GM12878 (cell line): ENCODE results near the gene CTNNAL1.

ENCODE experiments used
- BMI1 ChIP-seq: fragments of 450-650 bp; IDR thresholded peaks from 2 replicates; pipeline ENCODE4 v1.6.1; 2016; ENCODE audit warnings: mild to moderate bottlenecking, moderate library complexity, borderline replicate concordance
- CREB1 ChIP-seq: IDR thresholded peaks from 2 replicates; pipeline ENCODE4 v1.6.1; 2012; ENCODE audit warnings: low read depth, mild to moderate bottlenecking, inconsistent platforms
- EGR1 ChIP-seq, 2 experiments: IDR thresholded peaks; 1 replicate in 1 of 2; 2 replicates in 1 of 2; pipeline ENCODE4 v1.6.1; 2011 to 2012; ENCODE audit warnings: low read depth in 2 of 2, low read length in 2 of 2, borderline replicate concordance in 1 of 2, mild to moderate bottlenecking in 1 of 2, moderate library complexity in 1 of 2
- FOS ChIP-seq: IDR thresholded peaks from 3 replicates; pipeline ENCODE4 v1.6.1; 2011; ENCODE audit warnings: borderline replicate concordance; ENCODE audit not compliant: insufficient read length; ENCODE audit errors: extremely low read depth
- HDAC2 ChIP-seq: fragments of 200-600 bp; sonication (generic); IDR thresholded peaks from 2 replicates; pipeline ENCODE4 v1.6.1; 2017
- NR2C2 ChIP-seq: IDR thresholded peaks from 2 replicates; pipeline ENCODE4 v1.6.1; 2011; ENCODE audit warnings: borderline replicate concordance, low read depth; ENCODE audit not compliant: control insufficient read depth, insufficient read length
- PAX5 ChIP-seq: IDR thresholded peaks from 2 replicates; pipeline ENCODE4 v1.6.1; 2011; ENCODE audit warnings: low read depth, low read length, borderline replicate concordance
- RAD21 ChIP-seq: IDR thresholded peaks from 2 replicates; pipeline ENCODE4 v1.6.1; 2011; ENCODE audit warnings: mild to moderate bottlenecking, low read depth, low read length, moderate library complexity; ENCODE audit not compliant: insufficient read depth
- SMAD1 ChIP-seq: fragments of 450-650 bp; IDR thresholded peaks from 2 replicates; pipeline ENCODE4 v1.6.1; 2018; ENCODE audit warnings: mild to moderate bottlenecking, low read depth; ENCODE audit not compliant: partially characterized antibody
- TAF1 ChIP-seq: IDR thresholded peaks from 2 replicates; pipeline ENCODE4 v1.6.1; 2011; ENCODE audit warnings: mild to moderate bottlenecking, low read depth, low read length, borderline replicate concordance
- USF1 ChIP-seq: IDR thresholded peaks from 2 replicates; pipeline ENCODE4 v1.6.1; 2011; ENCODE audit warnings: borderline replicate concordance, low read depth, mild to moderate bottlenecking, moderate library complexity, mixed read lengths, low read length; ENCODE audit not compliant: insufficient read depth; ENCODE audit errors: extremely low read length
- TF ChIP-seq, protein P1 (sequence below), 3 experiments: IDR thresholded peaks in 2 of 3; conservative IDR thresholded peaks in 1 of 3; 2 replicates each; pipeline ENCODE4 v1.5.1; 2011; ENCODE audit warnings: low read depth in 3 of 3, low read length in 3 of 3, mild to moderate bottlenecking in 3 of 3, control low read depth in 2 of 3, moderate library complexity in 2 of 3, inconsistent platforms in 1 of 3, mixed read lengths in 1 of 3; ENCODE audit not compliant: control insufficient read depth in 2 of 3, insufficient read depth in 1 of 3; ENCODE audit errors: extremely low read depth in 1 of 3
- TF ChIP-seq, protein P2 (sequence below): IDR thresholded peaks from 2 replicates; pipeline ENCODE4 v1.6.1; 2011; ENCODE audit warnings: low read depth, low read length, improper control_type of control experiment, borderline replicate concordance

GRCh38 chr9:109028457-109028856 lies 15.2 kb upstream of the CTNNAL1 start:
- TF ChIP-seq RAD21 (no peak), FOS (no peak), NR2C2 (no peak), HDAC2 (no peak), TAF1 (no peak), BMI1 (no peak), PAX5 (no peak), EGR1 (IDR thresholded peaks at IDR 0.05; ENCODE audit: borderline replicate concordance in 1 of 2, low read depth in 2 of 2, low read length in 2 of 2) (no peak), SMAD1 (no peak), USF1 (no peak), CREB1 (no peak)
- TF ChIP-seq, protein P1, sequence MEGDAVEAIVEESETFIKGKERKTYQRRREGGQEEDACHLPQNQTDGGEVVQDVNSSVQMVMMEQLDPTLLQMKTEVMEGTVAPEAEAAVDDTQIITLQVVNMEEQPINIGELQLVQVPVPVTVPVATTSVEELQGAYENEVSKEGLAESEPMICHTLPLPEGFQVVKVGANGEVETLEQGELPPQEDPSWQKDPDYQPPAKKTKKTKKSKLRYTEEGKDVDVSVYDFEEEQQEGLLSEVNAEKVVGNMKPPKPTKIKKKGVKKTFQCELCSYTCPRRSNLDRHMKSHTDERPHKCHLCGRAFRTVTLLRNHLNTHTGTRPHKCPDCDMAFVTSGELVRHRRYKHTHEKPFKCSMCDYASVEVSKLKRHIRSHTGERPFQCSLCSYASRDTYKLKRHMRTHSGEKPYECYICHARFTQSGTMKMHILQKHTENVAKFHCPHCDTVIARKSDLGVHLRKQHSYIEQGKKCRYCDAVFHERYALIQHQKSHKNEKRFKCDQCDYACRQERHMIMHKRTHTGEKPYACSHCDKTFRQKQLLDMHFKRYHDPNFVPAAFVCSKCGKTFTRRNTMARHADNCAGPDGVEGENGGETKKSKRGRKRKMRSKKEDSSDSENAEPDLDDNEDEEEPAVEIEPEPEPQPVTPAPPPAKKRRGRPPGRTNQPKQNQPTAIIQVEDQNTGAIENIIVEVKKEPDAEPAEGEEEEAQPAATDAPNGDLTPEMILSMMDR (IDR thresholded peaks at IDR 0.05 in 2 of 3, conservative IDR thresholded peaks at IDR 0.05 in 1 of 3; ENCODE audit: control insufficient read depth in 2 of 3, extremely low read depth in 1 of 3, insufficient read depth in 1 of 3, low read depth in 3 of 3, low read length in 3 of 3) = no peak
- TF ChIP-seq, protein P2, sequence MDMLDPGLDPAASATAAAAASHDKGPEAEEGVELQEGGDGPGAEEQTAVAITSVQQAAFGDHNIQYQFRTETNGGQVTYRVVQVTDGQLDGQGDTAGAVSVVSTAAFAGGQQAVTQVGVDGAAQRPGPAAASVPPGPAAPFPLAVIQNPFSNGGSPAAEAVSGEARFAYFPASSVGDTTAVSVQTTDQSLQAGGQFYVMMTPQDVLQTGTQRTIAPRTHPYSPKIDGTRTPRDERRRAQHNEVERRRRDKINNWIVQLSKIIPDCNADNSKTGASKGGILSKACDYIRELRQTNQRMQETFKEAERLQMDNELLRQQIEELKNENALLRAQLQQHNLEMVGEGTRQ = no peak
